Stimulated activated CD4-positive, alpha-beta T cell treated with anti-CD3 and anti-CD28 coated beads, Interleukin-12 subunit alpha, Interleukin-12 subunit beta, amount 100 ng/mL, for 48 hours (primary cell): Measurements from ENCODE around the gene GNB1.

ENCODE experiments used
- DNase-seq, 3 donors: peaks; one replicate each; pipeline ENCODE4 v3.0.0-alpha.2; 2020; ENCODE audit warnings: low read depth in 2 of 3, low spot score in 1 of 3

Gene GNB1

DNA sequence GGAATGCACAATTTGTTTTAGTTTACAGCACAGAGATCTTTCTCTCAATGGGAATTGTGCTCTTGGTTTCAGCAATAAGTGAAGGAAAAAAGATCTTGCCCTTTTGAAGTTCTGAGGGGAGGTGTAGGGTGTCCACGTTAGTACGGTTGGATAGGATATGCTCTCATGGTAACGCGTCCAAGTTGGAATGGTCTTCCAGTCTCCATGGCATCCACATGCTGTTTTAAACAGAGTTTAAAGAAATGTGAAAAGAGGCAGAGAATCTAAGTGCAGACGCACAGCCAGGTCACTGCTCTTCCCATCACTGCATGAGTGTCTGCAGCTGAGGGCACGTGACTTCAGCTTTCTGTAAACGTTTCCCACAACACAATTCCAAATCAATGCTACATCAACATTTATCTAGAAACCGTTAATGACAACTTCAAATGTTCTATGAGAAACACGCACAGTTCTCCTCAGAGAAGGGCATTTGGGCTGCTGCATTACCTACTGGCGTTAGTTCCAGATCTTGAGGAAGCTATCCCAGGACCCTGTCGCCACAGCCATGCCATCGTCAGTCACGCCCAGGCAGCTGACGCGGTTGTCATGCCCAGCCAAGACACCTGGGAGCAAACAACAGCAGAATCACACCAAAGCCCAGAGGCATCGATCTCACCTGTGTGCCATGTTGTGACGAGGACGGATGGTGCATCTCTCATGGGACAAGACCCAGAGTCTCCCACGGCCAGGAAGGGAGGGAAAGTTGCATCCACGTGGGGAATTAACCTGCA is 103.9 kb downstream of the GNB1 start:
- no peak for DNase-seq

DNA sequence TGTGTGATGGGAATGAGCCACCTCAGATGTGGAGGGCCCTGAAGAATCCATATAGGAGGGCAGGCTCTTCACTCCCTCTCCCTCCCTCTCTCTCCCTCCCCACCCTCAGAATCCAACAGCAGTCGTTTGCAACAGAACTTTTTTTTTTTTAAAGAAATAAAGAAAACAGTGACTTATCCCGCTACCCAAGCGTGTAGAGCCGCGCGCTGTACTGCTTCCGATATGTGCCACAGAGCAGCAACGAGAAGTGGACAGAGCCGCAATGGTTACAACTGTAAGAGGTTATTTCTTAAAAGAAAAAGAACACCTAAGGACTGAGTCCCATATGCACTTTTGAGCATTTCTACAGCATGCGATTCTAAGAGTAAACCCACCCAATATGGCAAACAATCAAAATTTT is 105.2 kb downstream of the GNB1 start:
- DNase-seq, result no peak

DNA sequence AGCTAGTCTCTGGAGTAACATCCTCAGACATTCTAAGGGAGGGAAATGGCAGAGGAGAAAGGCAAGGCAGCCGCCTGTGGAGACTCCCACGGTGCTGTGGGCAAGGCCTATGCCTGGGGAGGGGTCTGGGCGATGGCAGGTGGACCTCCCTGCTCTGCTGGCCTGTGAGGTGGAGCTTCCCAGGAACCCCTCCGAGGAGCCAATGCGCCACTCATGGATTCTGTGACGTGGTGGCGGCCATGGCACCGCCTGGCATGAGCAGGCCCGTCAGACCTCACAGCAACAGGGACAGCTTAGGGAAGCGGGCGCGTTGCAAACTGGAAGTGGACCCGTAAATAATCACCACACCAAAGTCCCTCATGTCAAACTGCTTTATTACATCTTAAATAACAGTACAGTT is 106.0 kb downstream of the GNB1 start:
- DNase-seq, result no peak

GRCh38 chr1:1783320-1783719 is 107.6 kb downstream of the GNB1 start:
- no peak for DNase-seq

GRCh38 chr1:1782399-1783221 is 108.3 kb downstream of the GNB1 start:
- DNase-seq, result no peak

DNA sequence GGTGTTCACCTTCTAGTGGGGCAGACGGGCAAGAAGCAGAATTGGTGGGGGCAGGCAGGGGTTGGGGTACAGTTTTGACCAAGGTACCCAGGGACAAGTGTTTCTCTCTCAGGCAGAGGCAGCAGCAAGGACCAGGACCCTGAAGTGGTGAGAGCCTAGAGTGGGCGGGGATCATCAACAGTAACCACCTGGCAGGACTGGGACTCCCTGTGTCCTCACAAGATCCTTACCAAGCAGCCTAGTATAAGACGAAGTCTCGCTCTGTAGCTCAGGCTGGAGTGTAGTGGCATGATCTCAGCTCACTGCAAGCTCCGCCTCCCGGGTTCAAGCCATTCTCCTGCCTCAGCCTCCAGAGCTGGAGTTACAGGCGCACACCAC is 109.4 kb downstream of the GNB1 start:
- no peak for DNase-seq

DNA sequence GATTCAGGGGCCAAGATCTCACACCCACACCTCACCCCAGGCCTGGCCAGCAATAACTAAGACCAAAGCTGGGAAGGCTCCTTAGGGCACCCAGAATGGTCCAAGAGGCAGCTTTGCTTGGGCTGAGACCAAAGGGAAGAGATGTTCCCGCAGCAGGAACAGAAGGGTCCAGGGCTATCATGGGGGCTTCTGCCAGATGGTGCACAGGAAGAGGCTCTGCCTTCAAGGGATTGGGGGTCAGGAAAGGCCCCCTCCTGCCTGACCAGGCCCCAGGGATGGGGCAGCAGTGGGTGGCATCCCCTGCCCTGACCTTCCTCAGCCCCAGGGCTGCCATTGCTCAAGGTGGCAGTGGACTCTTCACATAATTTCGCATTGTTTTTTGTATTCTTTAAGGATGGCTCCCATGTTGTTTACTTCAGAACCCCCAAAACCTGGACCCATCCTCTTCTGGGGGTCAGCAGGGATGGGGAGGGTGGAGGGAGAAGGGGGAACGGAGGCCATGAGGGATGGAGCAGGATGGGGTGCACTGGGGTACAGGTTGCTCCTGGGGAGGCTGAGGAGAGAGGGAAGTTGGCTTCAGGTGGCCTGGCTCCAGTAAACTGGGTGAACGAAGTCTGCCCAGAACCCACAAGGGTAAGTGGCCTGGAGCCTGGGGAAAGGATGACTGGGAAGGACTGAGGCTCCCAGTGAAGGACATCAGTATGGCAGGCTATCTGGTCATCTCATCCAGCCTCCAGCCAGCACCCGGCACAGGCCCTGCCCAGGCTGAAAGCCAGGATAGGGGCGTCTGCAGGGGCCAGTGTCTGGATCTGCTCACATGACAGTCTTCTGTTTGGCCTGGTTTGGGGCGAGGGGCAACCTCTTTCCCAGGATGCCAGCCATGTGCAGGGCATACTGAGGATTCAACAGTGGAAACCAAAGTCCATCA is 110.0 kb downstream of the GNB1 start:
- no peak for DNase-seq

GRCh38 chr1:1779691-1780597 is 110.9 kb downstream of the GNB1 start:
- DNase-seq, result peak in 2 of 3 donors; percentile 42 to 56

DNA sequence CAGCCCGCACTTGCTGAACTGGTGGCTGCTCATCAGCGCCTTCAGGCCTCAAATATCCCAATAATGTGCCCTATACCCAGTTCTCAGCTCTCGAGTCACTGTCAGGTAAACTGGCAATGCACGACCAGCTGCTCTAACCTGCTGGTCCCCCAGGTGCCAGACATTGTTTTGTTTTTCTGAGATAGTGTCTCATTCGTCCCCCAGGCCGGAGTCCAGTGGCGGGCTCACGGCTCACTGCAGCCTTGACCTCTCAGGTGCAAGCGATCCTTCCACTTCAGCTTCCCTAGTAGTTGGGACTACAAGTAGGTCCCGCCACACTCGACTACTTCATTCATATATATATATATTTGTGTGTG is 111.6 kb downstream of the GNB1 start:
- no peak for DNase-seq

- DNase-seq, result peak; percentile 52 to 74 (median 65)
Measured at GRCh38 chr1:1778663-1779319, 112.1 kb downstream of the GNB1 start.

DNA sequence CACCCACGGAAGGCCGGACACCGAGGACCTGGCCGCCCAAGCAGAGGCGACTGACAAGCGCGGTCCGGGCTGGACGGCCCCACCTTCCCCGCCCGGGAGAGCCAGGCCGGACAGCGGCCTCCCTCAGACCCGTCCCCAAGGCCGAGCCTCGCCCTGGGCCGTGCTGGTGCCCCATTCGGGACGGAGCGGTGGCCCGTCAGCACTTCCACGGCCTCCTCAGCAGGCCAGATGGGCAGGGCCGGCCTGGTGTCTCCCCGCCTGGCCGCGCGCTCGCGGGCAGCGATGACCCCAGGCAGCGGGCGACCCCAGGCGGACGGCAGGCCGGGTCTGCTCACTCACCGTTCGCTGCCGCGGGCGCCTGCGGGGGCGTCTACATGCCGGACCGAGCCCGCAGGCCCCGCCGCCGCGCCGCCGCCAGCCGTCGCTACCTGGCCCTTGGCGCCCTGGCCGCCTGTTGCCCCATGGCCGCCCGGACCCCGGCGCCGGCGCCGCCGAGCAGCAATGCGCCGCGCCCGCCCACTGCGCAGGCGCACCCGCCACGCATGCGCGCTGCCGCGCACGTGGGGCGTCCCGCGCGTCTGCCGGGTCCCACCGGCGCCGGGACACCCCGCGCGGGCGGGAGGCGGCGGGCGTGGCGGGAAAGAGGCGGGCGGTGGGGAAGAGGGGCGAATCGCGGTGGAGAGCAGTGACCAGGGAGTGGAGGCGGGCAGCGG is 112.8 kb downstream of the GNB1 start, which contains the start of gene NADK:
NADK (minus strand) TSS at position 521 of the 713 bp plus-strand sequence. CDS start 13,064 bp downstream, outside the sequence.
- peak; percentile 35 to 63 (median 44) for DNase-seq

GRCh38 chr1:1777583-1777899 is 113.3 kb downstream of the GNB1 start:
- DNase-seq, result no peak

- DNase-seq, result no peak
Measured at GRCh38 chr1:1776672-1777582, 114.0 kb downstream of the GNB1 start.

DNA sequence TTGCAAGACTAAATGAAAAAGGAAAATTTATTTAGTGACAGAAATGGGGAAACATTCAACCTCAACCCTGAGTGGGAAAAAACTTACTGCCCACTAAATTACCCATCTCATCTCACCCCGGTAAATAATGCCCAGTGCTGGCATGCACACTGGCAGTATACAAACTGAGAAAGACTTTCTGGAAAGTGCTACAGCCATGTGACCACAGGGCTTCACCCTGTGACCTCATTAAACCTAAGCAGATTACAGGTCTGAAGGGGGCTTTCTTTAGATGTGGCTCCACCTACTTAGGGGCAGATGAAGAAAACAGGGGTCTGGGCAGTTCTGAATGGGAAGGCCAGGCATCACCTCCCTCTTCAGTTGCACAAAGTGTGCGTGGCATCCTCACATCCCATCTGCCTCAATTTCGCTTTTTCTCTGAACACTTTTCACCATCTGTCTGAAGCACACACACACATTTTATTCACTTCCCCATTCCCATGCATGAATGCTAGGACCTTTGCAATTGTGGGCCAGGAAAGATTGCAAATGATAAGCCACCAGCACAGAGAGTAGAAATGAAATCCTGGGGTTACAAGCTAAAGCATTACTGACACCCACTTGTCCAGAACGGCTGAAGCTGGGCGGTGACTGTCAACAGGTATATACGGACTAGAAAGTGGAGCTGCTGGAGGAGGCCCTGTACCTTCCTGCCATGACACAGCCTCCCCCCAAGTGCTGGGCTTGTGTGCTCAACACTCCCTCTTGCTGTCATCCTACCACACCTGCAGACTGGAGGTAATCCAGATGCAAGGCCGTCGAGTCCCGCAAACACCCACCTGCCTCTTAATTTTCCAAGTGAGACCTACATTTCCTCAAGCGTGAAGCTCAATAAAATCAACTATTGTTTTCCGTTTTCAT is 115.3 kb downstream of the GNB1 start:
- no peak for DNase-seq

- DNase-seq, result no peak
Measured at GRCh38 chr1:1773874-1774273, 117.0 kb downstream of the GNB1 start.

DNA sequence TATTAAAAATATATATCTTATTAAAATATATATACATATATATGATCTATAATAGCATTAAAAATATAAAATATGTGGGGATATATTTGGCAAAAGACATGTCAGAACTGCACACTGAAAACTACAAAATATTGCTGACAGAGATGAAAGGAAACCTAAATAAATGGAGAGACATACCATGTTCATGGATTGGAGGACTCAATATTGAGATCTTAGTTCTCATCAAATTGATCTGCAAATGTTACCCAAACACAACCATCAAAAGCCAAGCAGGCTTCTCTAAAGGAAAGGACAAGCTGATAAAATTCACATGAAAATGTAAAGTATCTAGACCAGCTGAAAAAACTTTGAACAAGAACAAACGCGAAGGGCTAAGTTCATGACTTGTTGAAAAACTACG is 119.8 kb downstream of the GNB1 start:
- DNase-seq, result no peak

GRCh38 chr1:1770102-1770501 is 120.8 kb downstream of the GNB1 start:
- DNase-seq, result no peak
